Esophagus squamous epithelium (tissue), 4 donors: ENCODE measurements around the gene CACNA2D3.

ENCODE experiments used
- POLR2A ChIP-seq, 4 donors: fragments of 450-650 bp; IDR thresholded peaks; one replicate each; pipeline ENCODE4 v1.6.1; 2017; ENCODE audit warnings: antibody characterized with exemption in 4 of 4, mild to moderate bottlenecking in 4 of 4, moderate library complexity in 3 of 4
- TF ChIP-seq, protein P1 (sequence below), 6 experiments: fragments of 450-650 bp in 4 of 6; fragments of 200-600 bp in 2 of 6; sonication (generic) in 2 of 6; IDR thresholded peaks; one replicate each; pipeline ENCODE4 v1.5.1; 2016 to 2019; ENCODE audit warnings: antibody characterized with exemption in 6 of 6, mild to moderate bottlenecking in 4 of 6, moderate library complexity in 4 of 6

DNA sequence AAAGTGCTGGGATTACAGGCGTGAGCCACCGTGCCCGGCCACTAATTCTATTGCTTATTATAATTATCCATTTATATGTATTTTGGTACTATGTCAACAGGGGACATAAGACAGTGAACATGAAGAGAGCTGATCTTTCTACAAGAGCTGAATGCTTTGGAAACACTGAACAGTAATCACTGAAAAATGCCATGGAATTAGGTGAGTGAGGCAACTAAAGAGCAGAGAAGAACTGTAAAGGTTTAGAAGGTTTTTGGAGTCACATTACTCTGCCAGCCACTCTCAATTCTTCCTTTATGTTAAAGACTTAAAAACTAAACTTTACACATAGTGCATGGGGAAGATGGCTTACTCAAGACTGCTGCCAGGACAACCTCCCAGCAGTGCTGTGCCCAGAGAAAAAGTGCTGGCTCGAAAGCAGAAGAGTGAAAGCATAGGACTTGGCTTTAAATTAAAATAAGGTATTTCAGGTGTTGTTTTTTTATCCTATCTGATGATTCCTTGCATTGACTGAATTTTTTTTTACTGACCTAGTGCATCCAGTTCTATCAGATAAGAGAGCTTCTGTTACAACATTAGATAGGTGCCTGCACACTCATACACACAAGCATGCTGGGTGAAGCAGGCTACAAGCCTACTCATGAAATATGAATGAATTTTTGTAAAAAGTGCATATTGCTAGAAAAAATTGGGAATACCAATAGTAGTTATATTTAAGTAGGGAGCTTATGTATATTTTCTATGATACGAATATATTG lies 28.7 kb upstream of the CACNA2D3 start:
- no peak for TF ChIP-seq POLR2A (IDR thresholded peaks at IDR 0.05)
- TF ChIP-seq, protein P1, sequence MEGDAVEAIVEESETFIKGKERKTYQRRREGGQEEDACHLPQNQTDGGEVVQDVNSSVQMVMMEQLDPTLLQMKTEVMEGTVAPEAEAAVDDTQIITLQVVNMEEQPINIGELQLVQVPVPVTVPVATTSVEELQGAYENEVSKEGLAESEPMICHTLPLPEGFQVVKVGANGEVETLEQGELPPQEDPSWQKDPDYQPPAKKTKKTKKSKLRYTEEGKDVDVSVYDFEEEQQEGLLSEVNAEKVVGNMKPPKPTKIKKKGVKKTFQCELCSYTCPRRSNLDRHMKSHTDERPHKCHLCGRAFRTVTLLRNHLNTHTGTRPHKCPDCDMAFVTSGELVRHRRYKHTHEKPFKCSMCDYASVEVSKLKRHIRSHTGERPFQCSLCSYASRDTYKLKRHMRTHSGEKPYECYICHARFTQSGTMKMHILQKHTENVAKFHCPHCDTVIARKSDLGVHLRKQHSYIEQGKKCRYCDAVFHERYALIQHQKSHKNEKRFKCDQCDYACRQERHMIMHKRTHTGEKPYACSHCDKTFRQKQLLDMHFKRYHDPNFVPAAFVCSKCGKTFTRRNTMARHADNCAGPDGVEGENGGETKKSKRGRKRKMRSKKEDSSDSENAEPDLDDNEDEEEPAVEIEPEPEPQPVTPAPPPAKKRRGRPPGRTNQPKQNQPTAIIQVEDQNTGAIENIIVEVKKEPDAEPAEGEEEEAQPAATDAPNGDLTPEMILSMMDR (IDR thresholded peaks at IDR 0.05) = no peak
